GM21423 (cell line): Measurements from ENCODE around the gene C8G.

Source experiments
- ATAC-seq: cut with Tn5 transposase; IDR thresholded peaks from one replicate; pipeline ENCODE4 v1.9.1; 2021; ENCODE audit warnings: mild to moderate bottlenecking, moderate library complexity; ENCODE audit not compliant: unreplicated experiment

C8G gene

DNA sequence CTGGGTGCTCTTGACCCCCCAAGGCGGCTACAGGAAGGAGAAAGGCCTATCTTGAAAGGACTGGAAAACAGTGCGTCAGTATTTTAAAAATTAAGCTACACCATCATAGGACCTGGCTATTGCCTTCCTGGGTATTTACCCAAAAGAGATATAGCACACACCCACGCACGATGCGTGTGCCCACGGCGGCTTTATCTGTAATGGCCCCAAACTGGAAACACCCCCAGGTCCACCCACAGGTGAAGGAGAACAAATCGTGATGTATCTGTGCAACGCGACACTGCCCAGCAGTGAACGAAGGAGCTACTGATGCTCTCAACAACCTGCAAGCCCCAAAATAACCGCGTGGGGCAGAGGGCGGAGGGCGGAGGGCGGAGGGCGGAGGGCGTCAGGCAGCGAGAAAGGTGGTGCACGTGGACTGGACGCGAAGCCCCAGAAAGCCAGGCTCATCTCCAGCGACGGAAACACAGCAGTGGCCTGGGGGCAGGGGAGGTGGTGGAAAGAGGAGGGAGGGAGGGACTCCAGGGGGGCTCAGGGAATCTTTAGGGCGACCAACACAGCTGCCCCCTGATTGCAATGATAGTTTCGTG, 19.9 kb downstream of the C8G start:
- ATAC-seq: no peak

- ATAC-seq: no peak
Measured at GRCh38 chr9:136965771-136966484, 20.9 kb downstream of the C8G start.

GRCh38 chr9:136968333-136969127, 23.5 kb downstream of the C8G start:
- ATAC-seq: no peak

DNA sequence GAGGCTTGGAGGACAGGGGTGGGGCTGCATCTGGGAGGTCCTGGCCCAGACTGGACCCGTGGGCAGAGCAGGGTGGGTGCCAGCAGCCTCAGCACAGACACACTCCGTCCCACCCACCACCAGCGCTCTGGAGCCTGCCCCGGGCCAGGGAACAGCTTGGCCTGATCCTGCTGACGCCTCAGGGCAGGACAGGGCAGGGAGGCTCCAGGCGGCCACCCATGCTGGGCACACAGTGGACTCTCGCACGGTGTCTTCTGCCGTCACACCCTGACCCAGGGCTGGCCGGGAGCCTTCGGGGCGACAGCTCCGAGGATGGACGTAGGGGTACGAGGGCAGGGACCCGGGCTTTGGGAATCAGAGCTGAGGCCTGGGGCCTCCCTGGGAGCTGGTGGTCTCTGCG, 24.1 kb downstream of the C8G start:
- ATAC-seq: no peak

- ATAC-seq: no peak
Measured at GRCh38 chr9:136969774-136970173, 24.7 kb downstream of the C8G start.

DNA sequence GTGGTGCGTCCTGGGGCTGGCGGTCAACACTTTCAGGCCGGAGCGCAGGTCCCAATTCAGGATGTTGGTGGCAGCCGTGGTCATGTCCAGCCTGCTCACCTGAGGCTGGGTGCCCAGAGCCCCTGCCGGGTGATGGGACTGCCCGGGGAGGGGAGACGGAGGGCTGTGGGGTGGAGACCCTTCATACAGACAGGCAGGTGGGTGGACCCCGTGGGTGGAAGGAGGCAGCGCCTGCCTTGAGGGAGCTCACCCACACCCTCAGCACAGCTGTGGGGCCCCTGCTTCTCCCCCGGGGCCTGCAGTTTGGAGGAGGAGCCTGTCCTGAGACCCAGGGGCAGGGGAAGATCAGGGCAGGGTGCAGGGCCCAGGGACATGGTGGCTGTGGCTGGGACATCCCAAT, 25.3 kb downstream of the C8G start:
- no peak for ATAC-seq

GRCh38 chr9:136971746-136972145, 26.7 kb downstream of the C8G start:
- ATAC-seq: no peak

- no peak for ATAC-seq
Measured at GRCh38 chr9:136972335-136972734, 27.3 kb downstream of the C8G start.

GRCh38 chr9:136972743-136973142, 27.7 kb downstream of the C8G start:
- no peak for ATAC-seq

GRCh38 chr9:136973618-136974617, 28.9 kb downstream of the C8G start:
- no peak for ATAC-seq

- no peak for ATAC-seq
Measured at GRCh38 chr9:136974817-136975535, 29.9 kb downstream of the C8G start.

DNA sequence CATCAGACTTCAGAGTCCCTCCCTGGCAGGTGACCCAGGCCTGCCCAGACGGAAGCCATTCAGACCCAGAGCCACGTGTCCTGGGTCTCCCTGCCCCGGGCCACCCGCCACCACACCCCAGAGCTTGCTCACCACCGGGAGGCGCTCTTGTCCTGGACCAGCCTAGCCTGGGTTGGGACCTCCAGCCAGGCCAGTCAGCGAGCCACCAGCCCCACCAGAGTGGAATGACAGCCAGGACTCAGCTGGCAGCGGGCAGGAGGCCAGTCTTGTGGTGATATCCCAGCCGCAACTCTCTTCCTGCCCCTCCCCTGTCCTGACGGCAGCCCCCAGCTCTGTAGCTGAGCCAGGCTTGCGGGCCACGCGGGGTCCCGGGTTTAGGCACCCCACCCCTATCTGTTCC, 30.6 kb downstream of the C8G start:
- ATAC-seq: no peak

GRCh38 chr9:136977223-136977622, 32.2 kb downstream of the C8G start, which contains the start of gene PTGDS:
PTGDS (plus strand) TSS chr9:136977504; CDS start chr9:136977579, 75 bp downstream.
- ATAC-seq: no peak

- no peak for ATAC-seq
Measured at GRCh38 chr9:136977649-136978072, 32.6 kb downstream of the C8G start.

DNA sequence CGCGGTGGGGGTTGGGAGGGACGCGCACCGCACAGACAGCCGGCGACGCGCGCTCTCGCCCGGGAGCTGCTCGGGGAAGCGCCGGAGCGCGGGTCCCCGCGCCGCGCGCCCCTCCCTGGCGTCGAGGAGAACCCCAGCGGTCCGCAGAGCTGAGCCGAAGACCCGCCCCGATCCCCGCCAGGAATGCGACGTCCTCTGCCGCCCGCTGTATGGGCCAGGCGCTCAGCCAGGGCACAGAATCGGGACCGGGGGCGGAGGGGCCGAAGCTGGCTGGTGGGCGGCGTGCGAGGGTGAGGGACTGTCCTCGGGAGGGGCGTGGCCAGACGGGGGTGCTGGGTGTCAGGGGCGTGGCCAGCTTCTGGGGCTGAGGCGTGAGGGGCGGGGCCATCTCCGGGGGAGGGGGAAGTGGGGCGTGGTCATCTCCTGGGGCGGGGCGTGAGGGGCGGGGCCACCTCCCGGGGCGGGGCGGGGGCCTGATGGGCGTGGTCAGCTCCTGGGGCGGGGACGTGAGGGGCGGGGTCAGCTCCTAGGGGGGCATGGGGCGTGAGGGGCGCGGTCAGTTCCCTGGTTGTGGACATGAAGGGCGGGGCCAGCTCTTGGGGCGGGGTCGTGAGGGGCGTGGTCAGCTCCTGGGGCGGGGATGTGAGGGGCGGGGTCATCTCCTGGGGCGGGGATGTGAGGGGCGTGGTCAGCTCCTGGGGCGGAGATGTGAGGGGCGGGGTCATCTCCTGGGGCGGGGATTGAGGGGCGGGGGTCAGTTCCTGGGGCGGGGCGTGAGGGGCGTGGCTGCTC, 33.2 kb downstream of the C8G start:
- no peak for ATAC-seq

- ATAC-seq: no peak
Measured at GRCh38 chr9:136978865-136979544, 34.0 kb downstream of the C8G start.

DNA sequence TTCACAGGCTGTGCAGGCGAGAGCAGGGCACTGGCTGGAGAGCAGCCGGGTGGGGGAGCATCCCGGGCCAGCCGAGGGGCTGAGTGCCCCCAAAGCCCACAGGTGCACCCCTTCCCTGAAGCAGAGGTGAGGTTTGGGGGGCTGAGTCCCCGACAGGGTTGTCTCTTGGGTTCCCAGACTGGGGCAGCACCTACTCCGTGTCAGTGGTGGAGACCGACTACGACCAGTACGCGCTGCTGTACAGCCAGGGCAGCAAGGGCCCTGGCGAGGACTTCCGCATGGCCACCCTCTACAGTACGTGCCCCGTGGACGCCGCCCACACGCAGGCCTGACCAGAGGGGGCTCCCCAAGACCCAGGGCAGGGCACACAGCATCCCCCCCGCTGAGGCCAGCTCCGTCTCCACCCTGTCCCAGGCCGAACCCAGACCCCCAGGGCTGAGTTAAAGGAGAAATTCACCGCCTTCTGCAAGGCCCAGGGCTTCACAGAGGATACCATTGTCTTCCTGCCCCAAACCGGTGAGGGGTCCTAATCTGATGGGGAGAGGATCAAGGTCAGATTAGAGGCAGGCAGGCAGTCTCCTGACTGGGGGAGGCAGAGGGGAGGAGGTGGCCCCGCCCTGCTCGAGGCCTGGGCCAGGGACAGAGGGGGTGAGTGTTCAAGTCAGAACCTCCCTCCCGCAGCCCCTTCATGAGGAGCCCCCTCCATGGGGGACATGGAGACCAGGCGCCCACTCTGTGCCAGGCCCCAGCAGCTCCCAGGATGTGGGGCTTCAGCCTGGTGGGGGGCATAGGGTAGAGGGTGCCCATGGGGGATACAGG, 34.9 kb downstream of the C8G start:
- ATAC-seq: no peak
